Astrocyte of the hippocampus (primary cell): Measurements from ENCODE around the gene BFSP2.
"Not testable (repeated sequence)": the region's sequence is repeated elsewhere in the genome, so short reads cannot be mapped to it uniquely, and the experiment has no call there.

Experiments
- DNase-seq: peaks from one replicate; pipeline ENCODE4 v3.0.0; 2011; ENCODE audit warnings: low read depth, low spot score

Gene BFSP2

DNA sequence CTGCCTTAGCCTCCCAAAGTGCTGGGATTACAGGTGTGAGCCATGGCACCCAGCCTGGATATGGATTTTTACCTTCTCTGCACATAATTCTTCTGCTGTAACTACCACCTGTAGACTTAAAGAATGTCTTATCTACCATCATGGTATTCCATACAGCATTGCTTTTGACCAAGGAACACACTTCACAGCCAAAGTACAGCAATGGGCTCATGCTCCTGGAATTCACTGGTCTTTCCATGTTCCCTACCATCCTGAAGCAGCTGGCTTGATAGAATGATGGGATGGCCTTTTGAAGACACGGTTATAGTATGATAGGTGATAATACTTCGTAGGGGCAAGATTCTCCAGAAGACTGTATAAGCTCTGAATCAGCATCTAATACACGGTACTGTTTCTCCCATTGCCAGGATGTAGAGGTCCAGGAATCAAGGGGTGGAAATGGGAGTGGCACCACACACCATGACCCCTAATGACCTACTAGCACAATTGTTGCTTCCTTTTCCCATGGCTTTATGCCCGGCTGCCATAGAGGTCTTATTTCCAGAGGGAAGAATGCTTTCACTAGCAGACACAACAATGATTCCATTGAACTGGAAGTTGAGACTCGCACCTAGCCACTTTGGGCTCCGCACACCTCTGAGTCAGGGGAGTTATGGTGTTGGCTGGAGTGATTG is 112.7 kb downstream of the BFSP2 start:
- DNase-seq, result no peak

DNA sequence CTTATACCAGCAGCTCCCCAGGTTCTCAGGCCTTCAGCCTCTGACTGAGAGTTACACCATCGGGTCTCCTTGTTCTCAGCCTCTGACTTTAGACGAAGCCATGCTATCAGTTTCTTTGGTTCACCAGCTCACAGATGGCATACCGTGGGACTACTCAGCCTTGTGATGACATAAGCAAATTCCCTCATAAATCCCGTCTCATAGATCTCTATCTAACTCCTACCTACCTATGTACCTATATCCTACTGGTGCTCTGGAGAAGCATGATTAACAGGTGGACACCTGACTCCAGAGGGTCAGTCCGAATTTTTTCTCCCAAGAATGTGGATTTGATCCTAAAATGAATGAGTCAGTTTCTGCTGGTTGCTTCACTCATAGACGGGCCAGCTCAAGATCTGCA is 114.6 kb downstream of the BFSP2 start:
- DNase-seq, result no peak

DNA sequence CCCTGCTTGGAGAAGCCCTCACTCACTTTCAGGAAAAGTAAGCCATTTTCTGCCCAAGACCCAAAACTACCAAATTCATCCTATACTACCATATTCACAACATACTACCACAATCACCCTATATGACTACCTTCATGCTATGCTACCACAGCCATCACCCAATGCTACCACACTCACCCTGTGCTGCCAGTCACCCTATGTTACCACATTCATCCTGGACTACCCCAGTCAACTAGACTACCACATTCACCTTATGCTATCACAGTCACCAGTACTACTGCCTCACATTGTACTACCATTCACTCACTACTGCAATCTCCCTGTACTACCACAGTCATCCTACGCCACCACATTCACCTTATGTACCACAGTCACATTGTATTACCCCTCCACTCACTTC is 115.3 kb downstream of the BFSP2 start:
- no peak for DNase-seq

DNA sequence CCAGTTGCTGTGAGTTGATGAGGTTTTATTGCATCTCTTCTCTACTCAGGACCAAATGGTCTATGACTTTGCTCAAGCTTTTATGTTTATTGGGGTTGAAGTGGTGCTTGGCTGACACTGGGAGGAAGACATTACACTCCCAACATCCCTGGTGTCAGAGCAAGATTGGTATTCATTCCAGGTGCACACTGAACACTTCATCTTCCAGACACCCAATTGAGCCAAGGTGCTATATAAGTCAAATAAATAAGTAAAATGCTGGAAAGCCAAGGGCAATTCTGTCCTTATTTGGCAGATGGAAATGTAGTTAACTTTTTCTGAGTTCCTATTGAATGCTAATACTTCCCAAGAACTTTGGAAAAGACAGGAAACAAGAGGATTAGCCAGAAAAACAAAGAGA is 120.4 kb downstream of the BFSP2 start:
- DNase-seq, result no peak

DNA sequence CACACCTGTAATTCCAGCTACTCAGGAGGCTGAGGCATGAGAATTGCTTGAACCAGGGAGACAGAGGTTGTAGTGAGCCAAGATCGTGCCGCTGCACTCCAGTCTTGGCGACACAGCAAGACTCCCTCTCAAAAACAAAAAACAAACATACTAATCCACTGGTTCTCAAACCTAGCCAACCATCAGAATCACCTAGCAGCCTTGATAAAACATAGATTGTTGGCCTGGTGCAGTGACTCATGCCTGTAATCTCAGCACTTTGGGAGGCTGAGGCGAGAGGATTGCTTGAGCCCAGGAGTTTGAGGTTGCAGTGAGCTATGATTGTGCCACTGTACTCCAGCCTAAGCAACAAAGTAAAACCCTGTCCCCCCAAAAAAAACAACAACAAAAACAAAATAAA is 121.1 kb downstream of the BFSP2 start:
- DNase-seq, result not testable (repeated sequence)

DNA sequence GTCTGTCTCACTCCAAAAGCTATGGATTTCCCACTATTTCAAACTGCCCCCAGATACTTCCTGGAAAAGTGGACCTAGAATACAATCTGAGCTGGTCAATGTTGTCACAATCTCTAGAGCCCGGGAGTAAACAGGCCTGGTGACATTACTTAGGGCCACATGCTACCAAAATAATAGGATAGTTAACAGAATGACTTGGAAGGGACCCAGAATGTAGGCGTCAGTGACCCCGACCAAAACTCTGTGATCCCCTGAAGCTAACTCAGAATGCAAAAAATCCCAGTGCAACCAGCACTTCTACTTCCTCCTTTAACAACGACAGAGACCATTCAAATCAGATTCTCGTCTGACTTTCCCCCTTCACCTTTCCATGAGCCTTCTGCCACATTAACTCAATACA is 122.1 kb downstream of the BFSP2 start:
- DNase-seq, result no peak

- not testable (repeated sequence) for DNase-seq
Measured at GRCh38 chr3:133523758-133524157, 123.9 kb downstream of the BFSP2 start.
